Stimulated activated CD8-positive, alpha-beta memory T cell treated with anti-CD3 and anti-CD28 coated beads, Interleukin-7, amount 100 ng/mL, for 4 hours (primary cell): ENCODE results near the gene SEC14L2.

Experiments
- DNase-seq, 2 donors: peaks; one replicate each; pipeline ENCODE4 v3.0.0-alpha.2; 2020; ENCODE audit warnings: low read depth in 2 of 2

Gene SEC14L2

GRCh38 chr22:30396871-30397655 is at the start of gene SEC14L2:
TSS of gene SEC14L2 (plus strand) at chr22:30397018. CDS start at chr22:30397117, 99 bp downstream.
- peak; percentile 12 to 43 for DNase-seq

GRCh38 chr22:30347255-30347892 is 49.4 kb upstream of the SEC14L2 start:
- no peak for DNase-seq

GRCh38 chr22:30348404-30348803 is 48.4 kb upstream of the SEC14L2 start:
- no peak for DNase-seq

- no peak for DNase-seq
Measured at GRCh38 chr22:30348809-30349208, 48.0 kb upstream of the SEC14L2 start.

DNA sequence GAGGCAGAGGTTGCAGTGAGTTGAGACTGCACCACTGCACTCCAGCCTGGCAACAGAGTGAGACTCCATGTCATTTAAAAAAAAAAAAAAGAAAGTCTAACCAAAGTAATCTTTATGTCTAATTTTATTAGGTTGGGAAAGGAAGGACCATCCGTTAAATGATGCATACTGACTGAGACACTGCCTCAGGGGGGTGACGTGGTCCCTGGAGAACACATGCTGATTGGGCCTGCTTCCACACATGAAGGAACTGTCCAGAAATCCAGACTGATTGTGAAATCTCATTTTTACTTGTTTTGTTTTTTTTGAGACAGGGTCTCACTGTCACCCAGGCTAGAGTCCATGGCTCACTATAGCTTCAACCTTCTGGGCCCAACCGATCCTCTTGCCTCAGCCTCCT is 45.6 kb upstream of the SEC14L2 start:
- DNase-seq, result no peak

DNA sequence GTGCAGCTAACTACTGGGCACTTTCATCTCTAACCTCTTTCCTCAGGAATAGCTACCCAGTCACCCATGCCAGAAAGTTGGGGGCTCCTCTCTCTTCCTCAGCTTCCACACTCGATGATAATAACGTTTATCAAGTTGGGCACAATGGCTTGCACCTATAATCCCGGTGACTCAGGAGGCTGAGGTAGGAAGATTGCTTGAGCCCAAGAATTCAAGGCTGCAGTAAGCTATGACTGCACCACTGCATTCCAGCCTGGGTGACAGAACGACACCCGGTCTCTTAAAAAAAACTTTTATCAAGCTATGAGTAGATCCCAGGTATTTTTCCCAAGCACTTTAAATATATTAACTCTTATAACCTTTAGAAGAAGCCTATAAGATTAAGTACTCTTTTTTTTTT is 42.2 kb upstream of the SEC14L2 start:
- no peak for DNase-seq

- DNase-seq, result peak; percentile 58 to 82
Measured at GRCh38 chr22:30356449-30357235, 40.2 kb upstream of the SEC14L2 start, which contains the start of the genes CCDC157 and SF3A1. TSS of gene CCDC157 (plus strand) at chr22:30357007. CDS start at chr22:30366001, 8,994 bp downstream. TSS of gene SF3A1 (minus strand) at chr22:30356894. CDS start at chr22:30356792, 102 bp downstream.

GRCh38 chr22:30357236-30357570 is 39.6 kb upstream of the SEC14L2 start:
- DNase-seq, result no peak

DNA sequence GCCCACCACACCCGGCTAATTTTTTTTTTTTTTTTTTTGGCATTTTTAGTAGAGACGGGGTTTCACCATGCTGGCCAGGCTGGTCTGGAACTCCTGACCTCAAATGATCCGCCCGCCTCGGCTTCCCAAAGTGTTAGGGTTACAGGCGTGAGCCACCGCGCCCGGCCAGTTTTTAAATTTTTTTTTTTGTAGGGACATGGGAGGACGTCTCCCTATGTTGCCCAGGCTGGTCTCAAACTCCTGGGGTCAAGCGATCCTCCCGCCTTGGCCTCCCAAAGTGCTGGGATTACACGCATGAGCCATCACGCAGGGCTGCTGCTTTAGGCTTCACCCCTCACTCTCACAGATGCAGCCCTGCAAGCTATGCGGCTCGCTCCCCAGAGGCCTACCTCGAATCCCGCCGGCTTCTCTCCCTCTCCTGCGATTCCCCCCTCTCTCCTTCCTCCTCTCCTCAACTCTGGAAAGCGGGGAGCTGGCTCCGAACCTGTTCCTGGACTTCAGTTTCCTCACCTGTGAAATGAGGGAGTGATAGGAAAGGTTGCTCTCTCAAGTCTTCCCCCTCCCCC is 39.1 kb upstream of the SEC14L2 start:
- DNase-seq, result no peak

- no peak for DNase-seq
Measured at GRCh38 chr22:30358541-30358940, 38.3 kb upstream of the SEC14L2 start.

GRCh38 chr22:30361916-30362650 is 34.7 kb upstream of the SEC14L2 start:
- no peak for DNase-seq

DNA sequence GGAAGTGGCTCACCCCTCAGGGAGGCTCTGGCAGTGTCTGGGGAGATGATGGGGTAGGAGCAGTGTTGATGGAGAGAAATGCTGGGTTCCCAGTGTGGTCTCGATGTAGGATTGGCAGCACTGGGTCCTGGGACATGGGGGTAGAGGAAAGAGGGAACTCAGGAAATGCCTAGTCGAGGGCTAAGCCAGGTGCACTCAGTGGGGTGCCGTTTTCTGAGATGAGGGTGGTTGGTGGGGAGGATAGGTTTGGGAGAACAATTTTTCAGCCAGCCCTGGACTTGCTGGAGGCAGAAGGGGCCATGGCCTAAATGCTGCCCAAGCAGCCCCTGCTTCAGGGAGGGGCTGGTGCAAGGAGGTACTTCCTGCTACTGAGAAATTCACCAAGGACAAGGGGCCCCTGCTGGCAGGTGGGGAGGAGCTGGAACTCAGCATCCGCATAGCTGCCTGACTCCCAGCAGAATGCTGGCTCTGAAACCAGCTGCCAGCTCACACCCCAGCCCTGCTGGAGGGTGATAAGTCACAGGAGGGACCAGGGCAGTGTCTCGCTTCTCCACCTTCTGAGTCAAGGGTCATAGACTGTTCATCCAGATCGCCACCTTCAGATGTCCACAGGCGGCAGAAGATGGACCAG is 34.1 kb upstream of the SEC14L2 start:
- no peak for DNase-seq

DNA sequence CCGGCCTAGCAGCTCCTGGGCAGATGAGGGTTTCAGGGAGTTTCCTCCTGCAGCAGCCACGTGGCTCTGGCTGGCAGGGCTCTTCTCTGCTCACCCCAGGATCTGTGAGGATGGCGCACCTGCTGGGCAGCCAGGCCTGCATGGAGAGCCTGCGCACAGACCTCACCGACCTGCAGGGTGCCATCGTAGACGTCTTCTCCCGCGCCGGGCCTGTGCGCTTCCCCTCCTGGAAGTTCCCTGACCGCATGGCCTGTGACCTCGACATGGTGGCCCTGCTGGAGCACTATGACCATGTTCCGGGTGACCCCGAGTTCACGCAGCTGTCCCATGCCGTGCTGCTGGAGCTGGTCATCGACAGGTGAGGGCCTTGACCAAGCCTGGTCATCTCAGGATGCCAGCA is 30.9 kb upstream of the SEC14L2 start:
- DNase-seq, result no peak

- no peak for DNase-seq
Measured at GRCh38 chr22:30368420-30368819, 28.4 kb upstream of the SEC14L2 start.

- DNase-seq, result no peak
Measured at GRCh38 chr22:30370641-30371230, 26.1 kb upstream of the SEC14L2 start.

DNA sequence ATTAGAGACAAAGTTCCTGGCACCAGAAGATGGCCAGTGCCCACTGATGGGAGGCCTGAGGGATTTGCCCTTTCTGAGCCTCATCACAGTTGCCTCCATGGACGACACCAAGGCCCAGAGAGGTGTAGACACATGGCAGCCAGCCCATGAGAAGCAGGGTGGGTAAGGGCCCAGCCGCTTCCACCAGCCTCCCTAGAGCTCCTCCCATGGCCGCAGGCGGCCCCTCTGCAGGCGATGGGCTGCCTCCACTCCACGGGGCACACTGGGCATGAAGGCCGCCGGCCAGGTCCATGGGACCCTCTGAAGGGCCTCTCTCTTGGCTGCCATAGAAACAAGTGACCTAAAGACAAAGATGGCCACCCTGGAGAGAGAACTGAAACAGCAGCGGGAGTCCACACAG is 25.5 kb upstream of the SEC14L2 start:
- DNase-seq, result no peak

DNA sequence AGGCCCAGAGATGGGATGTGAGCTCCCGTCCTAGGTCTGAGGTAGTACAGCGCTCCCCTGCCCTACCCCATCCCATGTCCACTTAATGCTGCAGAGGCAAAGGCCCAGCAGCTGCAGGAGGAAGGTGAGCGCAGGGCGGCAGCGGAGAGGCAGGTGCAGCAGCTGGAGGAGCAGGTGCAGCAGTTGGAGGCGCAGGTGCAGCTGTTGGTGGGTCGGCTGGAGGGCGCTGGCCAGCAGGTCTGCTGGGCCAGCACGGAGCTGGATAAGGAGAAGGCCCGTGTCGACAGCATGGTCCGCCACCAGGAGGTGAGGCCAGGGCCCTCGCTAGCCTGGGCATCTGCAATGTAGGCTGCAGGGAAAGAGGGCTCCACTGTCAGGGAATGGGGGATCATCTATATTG is 24.8 kb upstream of the SEC14L2 start:
- no peak for DNase-seq

DNA sequence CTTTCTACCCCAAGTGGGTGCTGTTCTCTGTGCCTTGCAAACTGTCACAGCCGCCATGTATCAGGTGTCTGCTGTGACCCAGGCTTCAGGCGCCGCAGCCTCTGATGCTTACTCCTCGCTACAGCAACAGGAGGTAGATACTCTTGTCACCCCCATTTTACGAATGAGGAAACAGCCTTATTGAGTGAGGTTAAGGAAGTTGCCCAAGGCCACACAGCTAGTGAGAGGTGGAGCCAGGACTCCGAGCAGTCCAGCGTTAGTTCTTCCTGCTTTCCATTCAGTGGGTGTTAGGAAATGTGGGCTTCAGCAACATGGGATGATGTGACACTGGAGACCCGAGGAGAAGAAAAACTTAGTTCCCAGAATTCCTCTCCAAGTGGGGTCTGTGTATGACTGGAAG is 23.9 kb upstream of the SEC14L2 start:
- DNase-seq, result no peak

GRCh38 chr22:30373331-30374325 is 23.2 kb upstream of the SEC14L2 start:
- DNase-seq, result no peak
